Lung microvascular endothelial cell (primary cell): ENCODE measurements around the gene ACVR1B. TPM values are rescaled to one million over a fixed set of nuclear protein-coding genes. Genes with fewer than 3 reads are reported as not detected.

Experiments used
- DNase-seq, 2 donors: peaks; one replicate each; pipeline versions ENCODE4 v3.0.0 to v3.0.0-alpha.2; 2010; ENCODE audit warnings: low read depth in 2 of 2
- total RNA-seq: library from RNA; depleted of rRNA; stranded (reverse); fragments of >200 nt; gene quantifications from 2 replicates; pipeline ENCODE4 v1.2.1, GENCODE V29; 2014

The ACVR1B gene
- total RNA-seq, 1 donor from 2014 or later = 15.1 TPM

- DNase-seq = no peak
Observed at GRCh38 chr12:51942501-51943000, 8.9 kb upstream of the ACVR1B start.

- no peak for DNase-seq
Observed at GRCh38 chr12:51943346-51943745, 8.2 kb upstream of the ACVR1B start.

GRCh38 chr12:51944608-51945233 lies 6.8 kb upstream of the ACVR1B start:
- no peak for DNase-seq

- DNase-seq = no peak
Observed at GRCh38 chr12:51947246-51947996, 4.1 kb upstream of the ACVR1B start.

GRCh38 chr12:51948066-51948465 lies 3.4 kb upstream of the ACVR1B start:
- DNase-seq = no peak

GRCh38 chr12:51949342-51950030 lies 2.0 kb upstream of the ACVR1B start:
- no peak for DNase-seq

- DNase-seq = no peak
Observed at GRCh38 chr12:51950682-51951198, 759 bp upstream of the ACVR1B start.

- no peak for DNase-seq
Observed at GRCh38 chr12:51951843-51952722, 584 bp downstream of the ACVR1B start.

- no peak for DNase-seq
Observed at GRCh38 chr12:51953089-51953488, 1.6 kb downstream of the ACVR1B start.

- DNase-seq = no peak
Observed at GRCh38 chr12:51953864-51954263, 2.4 kb downstream of the ACVR1B start.

GRCh38 chr12:51954561-51955361 lies 3.3 kb downstream of the ACVR1B start:
- no peak for DNase-seq

- no peak for DNase-seq
Observed at GRCh38 chr12:51955702-51956101, 4.2 kb downstream of the ACVR1B start.

GRCh38 chr12:51958542-51958941 lies 7.0 kb downstream of the ACVR1B start:
- DNase-seq = no peak

- peak; percentile 23 to 48 for DNase-seq
Observed at GRCh38 chr12:51959211-51959610, 7.7 kb downstream of the ACVR1B start.

GRCh38 chr12:51959921-51960320 lies 8.4 kb downstream of the ACVR1B start:
- no peak for DNase-seq

- no peak for DNase-seq
Observed at GRCh38 chr12:51960488-51960887, 9.0 kb downstream of the ACVR1B start.

- DNase-seq = no peak
Observed at GRCh38 chr12:51960890-51961289, 9.4 kb downstream of the ACVR1B start.

GRCh38 chr12:51961834-51962233 lies 10.3 kb downstream of the ACVR1B start:
- DNase-seq = no peak

GRCh38 chr12:51962737-51963136 lies 11.2 kb downstream of the ACVR1B start:
- DNase-seq = no peak

- no peak for DNase-seq
Observed at GRCh38 chr12:51963477-51963876, 12.0 kb downstream of the ACVR1B start.
